Prostate gland (tissue), 2 donors: ENCODE data around the gene SFR1. TPM values are rescaled to one million over a fixed set of nuclear protein-coding genes. Genes with fewer than 3 reads are reported as not detected.
"Not testable (repeated sequence)": the region's sequence is repeated elsewhere in the genome, so short reads cannot be mapped to it uniquely, and the experiment has no call there.

ENCODE experiments used
- DNase-seq: peaks from one replicate; pipeline ENCODE4 v3.0.0-alpha.2; 2019; ENCODE audit warnings: low spot score
- H3K27ac ChIP-seq, 2 donors: fragments of 200-600 bp; sonication (generic); 2 replicates each; pipeline ENCODE4 v1.5.1; 2017 to 2019
- H3K27me3 ChIP-seq: fragments of 200-600 bp; sonication (generic); replicated peaks from 2 replicates; pipeline ENCODE4 v1.5.1; 2019; ENCODE audit not compliant: insufficient read depth
- H3K36me3 ChIP-seq, 2 donors: fragments of 200-600 bp; sonication (generic); 1 replicate in 1 of 2; 2 replicates in 1 of 2; pipeline versions ENCODE4 v1.5.1 to v1.8.1; 2017 to 2019
- H3K4me1 ChIP-seq: fragments of 200-600 bp; sonication (generic); replicated peaks from 2 replicates; pipeline ENCODE4 v1.5.1; 2019
- H3K4me3 ChIP-seq, 2 donors: fragments of 200-600 bp; sonication (generic); 2 replicates each; pipeline ENCODE4 v1.5.1; 2017 to 2019
- H3K9me3 ChIP-seq: fragments of 200-600 bp; sonication (generic); 2 replicates; pipeline ENCODE4 v1.5.1; 2017
- POLR2A ChIP-seq: fragments of 450-650 bp; IDR thresholded peaks from one replicate; pipeline ENCODE4 v1.6.1; 2016; ENCODE audit warnings: antibody characterized with exemption, mild to moderate bottlenecking
- POLR2AphosphoS5 ChIP-seq: sonication (generic); formaldehyde crosslinking; IDR thresholded peaks from one replicate; pipeline ENCODE4 v1.6.1; 2017; ENCODE audit warnings: antibody characterized with exemption
- WGBS: methylation state at CpG from one replicate; pipeline ENCODE4 v1.1.5; 2018; 5-methylcytosine and 5-hydroxymethylcytosine counted together
- intact Hi-C: fragments of 100-400 bp; cut with DNase I; formaldehyde crosslinking; loops from one replicate; pipeline ENCODE4 v1.14.2; 2022
- total RNA-seq, 2 donors: library from RNA; depleted of rRNA; stranded (reverse); fragments of >200 nt; gene quantifications; one replicate each; pipeline ENCODE4 v1.1.0, GENCODE V29; 2016
- TF ChIP-seq, protein P1 (sequence below), 4 experiments: fragments of 200-600 bp in 2 of 4; fragments of 450-650 bp in 2 of 4; sonication (generic) in 2 of 4; IDR thresholded peaks; 1 replicate in 3 of 4; 2 replicates in 1 of 4; pipeline ENCODE4 v1.5.1; 2016 to 2019; ENCODE audit warnings: antibody characterized with exemption in 4 of 4, mild to moderate bottlenecking in 2 of 4, moderate library complexity in 2 of 4

The SFR1 gene
- total RNA-seq, 2 donors from 2014 or later: 8.1 to 16.3 TPM

DNA sequence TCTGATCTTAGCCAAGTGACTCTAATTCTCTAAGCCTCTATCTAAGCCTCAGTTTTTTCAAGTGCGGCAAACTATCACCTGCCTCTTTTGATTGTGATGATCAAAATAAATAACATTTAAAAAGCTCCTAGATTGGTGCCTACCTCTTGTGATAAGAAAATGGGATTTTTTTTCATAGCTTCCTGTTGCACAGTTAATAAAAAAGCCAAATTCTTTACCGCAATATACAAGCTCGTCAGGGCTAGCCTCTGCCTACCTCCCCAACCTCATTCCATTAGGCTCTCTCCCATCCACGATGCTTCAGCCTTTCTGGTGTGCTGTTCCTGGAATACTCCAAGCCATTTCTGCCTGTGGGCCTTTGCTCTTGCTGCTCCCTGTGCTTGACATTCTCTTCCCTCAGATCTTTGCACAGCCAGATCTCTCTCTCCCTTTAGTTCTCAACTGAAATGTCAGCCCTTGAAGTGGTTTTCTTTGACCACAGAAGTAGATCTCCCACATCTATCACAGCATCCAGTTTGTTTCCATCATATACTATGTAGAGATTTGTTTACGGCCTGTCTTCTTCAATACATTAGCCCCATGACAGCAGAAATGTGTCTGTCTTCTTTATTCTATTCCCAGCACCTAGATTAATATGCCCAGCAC, 48.8 kb downstream of the SFR1 start:
- Histone ChIP-seq H3K4me1 (no peaks in the 10 kb centered on the region), H3K27me3 (no peaks in the 10 kb centered on the region), H3K36me3 (no peaks in the 10 kb centered on the region), H3K4me3 (no peak overlapping the region), H3K9me3 (no peaks in the 10 kb centered on the region), H3K27ac (no peak overlapping the region)
- intact Hi-C loops: no loop called here
- TF ChIP-seq, protein P1, sequence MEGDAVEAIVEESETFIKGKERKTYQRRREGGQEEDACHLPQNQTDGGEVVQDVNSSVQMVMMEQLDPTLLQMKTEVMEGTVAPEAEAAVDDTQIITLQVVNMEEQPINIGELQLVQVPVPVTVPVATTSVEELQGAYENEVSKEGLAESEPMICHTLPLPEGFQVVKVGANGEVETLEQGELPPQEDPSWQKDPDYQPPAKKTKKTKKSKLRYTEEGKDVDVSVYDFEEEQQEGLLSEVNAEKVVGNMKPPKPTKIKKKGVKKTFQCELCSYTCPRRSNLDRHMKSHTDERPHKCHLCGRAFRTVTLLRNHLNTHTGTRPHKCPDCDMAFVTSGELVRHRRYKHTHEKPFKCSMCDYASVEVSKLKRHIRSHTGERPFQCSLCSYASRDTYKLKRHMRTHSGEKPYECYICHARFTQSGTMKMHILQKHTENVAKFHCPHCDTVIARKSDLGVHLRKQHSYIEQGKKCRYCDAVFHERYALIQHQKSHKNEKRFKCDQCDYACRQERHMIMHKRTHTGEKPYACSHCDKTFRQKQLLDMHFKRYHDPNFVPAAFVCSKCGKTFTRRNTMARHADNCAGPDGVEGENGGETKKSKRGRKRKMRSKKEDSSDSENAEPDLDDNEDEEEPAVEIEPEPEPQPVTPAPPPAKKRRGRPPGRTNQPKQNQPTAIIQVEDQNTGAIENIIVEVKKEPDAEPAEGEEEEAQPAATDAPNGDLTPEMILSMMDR (IDR thresholded peaks at IDR 0.05): no peak
- no peak for TF ChIP-seq POLR2AphosphoS5
- TF ChIP-seq POLR2A: no peak
- 83% methylated on average over 5 of the region's 5 CpGs for WGBS
- no peak for DNase-seq

DNA sequence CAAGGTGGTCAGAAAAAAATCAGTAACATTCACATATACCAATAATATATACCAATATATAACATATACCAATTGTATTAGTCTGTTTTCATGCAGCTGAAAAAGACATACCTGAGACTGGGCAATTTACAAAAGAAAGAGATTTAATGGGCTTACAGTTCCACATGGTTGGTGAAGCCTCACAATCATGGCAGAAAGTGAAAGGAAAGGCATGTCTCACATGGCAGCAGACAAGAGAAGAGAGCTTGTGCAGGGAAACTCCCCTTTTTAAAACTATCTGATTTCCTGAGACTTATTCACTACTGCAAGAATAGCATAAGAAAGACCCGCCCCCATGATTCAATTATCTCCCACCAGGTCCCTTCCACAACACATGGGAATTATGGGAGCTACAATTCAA, 52.2 kb downstream of the SFR1 start:
- DNase-seq, intact Hi-C loops, H3K27ac ChIP-seq, H3K4me3 ChIP-seq, H3K27me3 ChIP-seq, H3K9me3 ChIP-seq, H3K4me1 ChIP-seq, H3K36me3 ChIP-seq: not testable (repeated sequence)
- 90% methylated on average over 1 of the region's 1 CpG for WGBS

Other genes with a start within 250 kb of the SFR1 start
- gene STN1, start 204.0 kb upstream of the SFR1 start, total RNA-seq: 10 to 100 TPM; 15.5 to 42.7 TPM
- gene SLK, start 155.0 kb upstream of the SFR1 start, total RNA-seq: 10 to 100 TPM; 30.7 to 55.8 TPM
- 10 to 100 TPM; 19.1 to 47.6 TPM for gene COL17A1, start 36.3 kb upstream of the SFR1 start, total RNA-seq
- gene CFAP43, start 110.2 kb downstream of the SFR1 start, total RNA-seq: 1 to 10 TPM; 2.4 to 6.9 TPM
- gene GSTO1, start 132.7 kb downstream of the SFR1 start, total RNA-seq: 10 to 100 TPM; 46.8 to 91.8 TPM
- 10 to 100 TPM; 18.1 to 37.3 TPM for gene GSTO2, start 147.0 kb downstream of the SFR1 start, total RNA-seq
- 10 to 100 TPM; 12.5 to 35.8 TPM for gene ITPRIP, start 216.3 kb downstream of the SFR1 start, total RNA-seq
- 1 to 10 TPM in 1 of 2 donors, under 1 TPM in 1; 0.05 to 1.9 TPM for gene CFAP58, start 231.7 kb downstream of the SFR1 start, total RNA-seq